Cardiac muscle cell (in vitro differentiated cells and primary cell): ENCODE results near the gene GABRR2. TPM values are rescaled to one million over a fixed set of nuclear protein-coding genes. Genes with fewer than 3 reads are reported as not detected.
"Not testable (repeated sequence)": the region's sequence is repeated elsewhere in the genome, so short reads cannot be mapped to it uniquely, and the experiment has no call there.

Experiments
- DNase-seq, 2 donors: peaks; one replicate each; pipeline versions ENCODE4 v3.0.0 to v3.0.0-alpha.2; 2010 to 2017; ENCODE audit warnings: low read depth in 1 of 2, low spot score in 1 of 2
- H3K27ac ChIP-seq: fragments of 200-600 bp; sonication (generic); 2 replicates; pipeline ENCODE4 v1.5.1; 2016
- H3K27me3 ChIP-seq: fragments of 200-600 bp; sonication (generic); 2 replicates; pipeline ENCODE4 v1.6.0; 2016; ENCODE audit warnings: control low read depth
- H3K36me3 ChIP-seq: fragments of 200-600 bp; sonication (generic); 2 replicates; pipeline ENCODE4 v1.5.1; 2016; ENCODE audit warnings: control low read depth
- H3K4me1 ChIP-seq: fragments of 200-600 bp; sonication (generic); 2 replicates; pipeline ENCODE4 v1.8.1; 2017; ENCODE audit warnings: low read depth, mild to moderate bottlenecking, mixed run types
- H3K4me3 ChIP-seq: fragments of 200-600 bp; sonication (generic); 2 replicates; pipeline ENCODE4 v1.5.1; 2016; ENCODE audit warnings: mild to moderate bottlenecking
- H3K9me3 ChIP-seq: fragments of 200-600 bp; sonication (generic); 2 replicates; pipeline ENCODE4 v1.5.1; 2017; ENCODE audit warnings: low read depth, mild to moderate bottlenecking, control low read depth
- polyA plus RNA-seq: library from polyadenylated mRNA; unstranded; fragments of >200 nt; fragmentation: Nextera tagmentation; extraction: Ambion mirVana; gene quantifications from 2 replicates; pipeline ENCODE4 v1.2.1, GENCODE V29; 2016
- total RNA-seq: library from RNA; depleted of rRNA; stranded (reverse); fragments of >200 nt; gene quantifications from 2 replicates; pipeline ENCODE4 v1.2.3, GENCODE V29; 2016
- TF ChIP-seq, protein P1 (sequence below): IDR thresholded peaks from 2 replicates; pipeline ENCODE4 v1.5.1; 2012; ENCODE audit warnings: low read depth, mild to moderate bottlenecking, low read length

GABRR2 gene
- total and polyA plus RNA-seq, 2 experiments from 2014 or later: 0.50 to 0.83 TPM

DNA sequence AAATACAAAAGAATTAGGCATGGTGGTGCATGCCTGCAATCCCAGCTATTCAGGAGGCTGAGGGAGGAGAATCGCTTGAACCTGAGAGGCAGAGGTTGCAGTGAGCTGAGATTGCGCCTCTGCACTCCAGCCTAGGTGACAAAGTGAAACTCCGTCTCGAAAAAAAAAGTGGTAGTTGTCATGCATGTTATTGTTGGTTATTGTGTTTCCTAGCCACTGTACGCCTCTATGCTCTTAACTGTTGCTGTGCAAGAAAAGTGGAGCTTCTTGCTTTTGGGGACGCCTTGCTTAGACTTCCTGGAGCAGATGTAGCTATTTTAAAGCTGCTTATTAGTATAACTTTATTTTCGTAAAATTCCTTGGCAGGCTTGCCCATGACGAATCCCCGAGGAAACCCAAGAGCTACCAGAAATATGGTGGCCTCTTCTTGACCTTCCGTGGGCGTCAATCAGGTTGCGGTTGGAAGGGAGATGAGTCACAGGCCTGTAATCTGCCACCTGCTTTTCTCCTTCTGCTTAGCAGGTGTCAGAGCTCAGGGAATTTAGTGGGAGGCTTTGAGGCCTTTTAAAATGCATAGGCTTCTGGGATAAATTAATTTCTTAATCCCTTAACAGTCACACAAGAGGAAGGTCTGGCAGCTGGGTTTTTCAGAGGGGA, 17.3 kb downstream of the GABRR2 start:
- peak in 1 of 2 donors; percentile 97 for DNase-seq
- H3K9me3 ChIP-seq: no peaks in the 10 kb centered on the region
- no peaks in the 10 kb centered on the region for H3K27me3 ChIP-seq
- H3K27ac ChIP-seq: no peak overlapping the region
- TF ChIP-seq, protein P1, sequence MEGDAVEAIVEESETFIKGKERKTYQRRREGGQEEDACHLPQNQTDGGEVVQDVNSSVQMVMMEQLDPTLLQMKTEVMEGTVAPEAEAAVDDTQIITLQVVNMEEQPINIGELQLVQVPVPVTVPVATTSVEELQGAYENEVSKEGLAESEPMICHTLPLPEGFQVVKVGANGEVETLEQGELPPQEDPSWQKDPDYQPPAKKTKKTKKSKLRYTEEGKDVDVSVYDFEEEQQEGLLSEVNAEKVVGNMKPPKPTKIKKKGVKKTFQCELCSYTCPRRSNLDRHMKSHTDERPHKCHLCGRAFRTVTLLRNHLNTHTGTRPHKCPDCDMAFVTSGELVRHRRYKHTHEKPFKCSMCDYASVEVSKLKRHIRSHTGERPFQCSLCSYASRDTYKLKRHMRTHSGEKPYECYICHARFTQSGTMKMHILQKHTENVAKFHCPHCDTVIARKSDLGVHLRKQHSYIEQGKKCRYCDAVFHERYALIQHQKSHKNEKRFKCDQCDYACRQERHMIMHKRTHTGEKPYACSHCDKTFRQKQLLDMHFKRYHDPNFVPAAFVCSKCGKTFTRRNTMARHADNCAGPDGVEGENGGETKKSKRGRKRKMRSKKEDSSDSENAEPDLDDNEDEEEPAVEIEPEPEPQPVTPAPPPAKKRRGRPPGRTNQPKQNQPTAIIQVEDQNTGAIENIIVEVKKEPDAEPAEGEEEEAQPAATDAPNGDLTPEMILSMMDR: no peak
- no peak overlapping the region for H3K4me3 ChIP-seq
- H3K36me3 ChIP-seq: no peaks in the 10 kb centered on the region
- H3K4me1 ChIP-seq: peaks cover 5% of the 10 kb centered on the region

DNA sequence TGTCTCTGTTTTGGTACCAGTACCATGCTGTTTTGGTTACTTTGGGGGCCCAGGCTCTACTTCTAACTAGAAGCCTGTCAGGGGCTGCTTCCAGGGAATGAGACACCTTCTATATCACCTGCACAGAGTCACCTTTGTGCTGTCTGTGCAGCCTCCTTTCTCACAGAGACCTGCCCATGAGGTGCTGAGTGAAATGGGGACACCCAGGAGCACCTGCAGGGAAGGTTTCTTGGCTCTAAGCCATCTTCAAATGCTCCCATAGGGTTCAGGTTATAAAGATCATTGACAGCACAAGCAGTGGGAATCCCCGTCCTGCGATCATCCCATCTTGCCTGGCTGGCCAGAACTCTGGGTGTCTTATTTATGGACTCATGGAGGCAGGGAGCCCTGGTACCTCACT, 19.1 kb downstream of the GABRR2 start:
- no peak overlapping the region for H3K27ac ChIP-seq
- H3K27me3 ChIP-seq: no peaks in the 10 kb centered on the region
- H3K4me3 ChIP-seq: no peak overlapping the region
- peaks cover 5% of the 10 kb centered on the region for H3K4me1 ChIP-seq
- H3K9me3 ChIP-seq: no peaks in the 10 kb centered on the region
- TF ChIP-seq, protein P1: no peak
- H3K36me3 ChIP-seq: no peaks in the 10 kb centered on the region
- DNase-seq: no peak

DNA sequence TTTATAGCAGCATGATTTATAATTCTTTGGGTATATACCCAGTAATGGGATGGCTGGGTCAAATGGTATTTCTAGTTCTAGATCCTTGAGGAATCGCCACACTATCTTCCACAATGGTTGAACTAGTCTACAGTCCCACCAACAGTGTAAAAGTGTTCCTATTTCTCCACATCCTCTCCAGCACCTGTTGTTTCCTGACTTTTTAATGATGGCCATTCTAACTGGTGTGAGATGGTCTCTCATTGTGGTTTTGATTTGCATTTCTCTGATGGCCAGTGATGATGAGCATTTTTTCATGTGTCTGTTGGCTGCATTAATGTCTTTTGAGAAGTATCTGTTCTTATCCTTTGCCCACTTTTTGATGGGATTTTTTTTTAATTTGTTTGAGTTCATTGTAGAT, 20.0 kb downstream of the GABRR2 start:
- not testable (repeated sequence) for DNase-seq, H3K36me3 ChIP-seq, H3K27me3 ChIP-seq

DNA sequence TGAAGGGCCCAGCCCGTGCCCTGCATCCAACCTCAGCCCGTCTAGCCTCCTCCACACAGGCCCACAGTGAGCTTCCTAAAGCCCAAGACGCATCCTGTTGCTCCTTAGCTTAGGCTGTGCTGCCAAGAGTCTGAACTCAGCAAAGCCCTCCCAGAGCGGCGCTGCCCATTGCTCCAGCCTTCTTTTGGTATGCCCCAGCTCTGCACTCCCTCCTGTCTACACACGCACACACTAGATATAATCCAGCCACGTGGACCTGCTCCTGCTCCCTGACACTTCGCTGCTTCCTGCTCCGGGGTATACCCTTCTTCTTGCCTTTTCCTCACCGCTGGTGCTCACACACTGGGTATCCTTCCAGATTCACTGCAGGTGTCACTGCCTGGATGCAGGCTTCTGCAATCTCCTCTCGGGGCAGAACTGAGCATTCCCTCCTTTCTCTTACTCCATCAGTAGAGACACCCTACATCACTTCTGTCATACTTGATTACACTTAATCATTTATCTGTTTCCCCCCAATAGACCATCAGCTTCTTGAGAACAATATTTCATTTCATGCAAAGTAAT, 23.8 kb downstream of the GABRR2 start:
- TF ChIP-seq, protein P1: no peak
- no peak for DNase-seq

More for the DNA sequence above, 20.0 kb downstream of the GABRR2 start:
- H3K9me3 ChIP-seq, H3K4me3 ChIP-seq, H3K27ac ChIP-seq, H3K4me1 ChIP-seq: not testable (repeated sequence)

DNA sequence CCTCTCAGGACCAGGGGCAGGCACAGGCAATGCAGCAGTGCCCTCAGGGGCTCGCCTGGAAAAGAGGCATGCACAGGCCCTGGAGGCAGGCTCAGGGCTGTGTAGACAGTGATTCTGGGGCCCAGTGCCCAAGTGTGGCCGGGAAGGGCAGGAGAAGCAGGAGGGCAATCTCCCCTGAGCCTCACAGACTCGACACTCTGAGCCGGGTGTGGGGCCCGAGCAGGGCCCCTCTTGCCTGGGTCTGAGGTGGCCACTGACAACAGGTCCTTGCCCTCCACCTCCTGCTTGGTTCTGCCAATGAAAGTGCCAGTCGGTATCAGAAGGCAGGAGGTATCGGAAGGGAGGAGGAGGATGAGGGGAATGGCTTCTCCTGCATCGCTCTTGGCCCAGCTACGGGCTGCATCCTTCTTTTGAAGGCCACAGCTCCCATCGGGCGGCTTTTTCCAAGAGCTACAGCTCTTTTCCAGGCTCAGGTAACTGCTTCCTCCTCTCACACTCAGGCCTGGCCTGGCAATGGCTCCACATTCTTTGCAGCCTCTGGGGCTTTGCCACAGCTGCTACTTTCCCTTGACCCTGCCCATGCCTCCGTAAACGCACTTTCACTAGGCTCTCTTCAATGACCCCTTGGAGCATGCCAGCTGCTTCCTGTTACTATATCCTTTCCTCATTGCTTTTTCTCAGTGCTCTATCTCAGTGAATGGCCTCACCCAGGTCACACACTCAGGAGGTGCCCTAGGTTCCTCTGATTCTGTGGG, 24.5 kb downstream of the GABRR2 start:
- Histone ChIP-seq H3K4me3 (no peak overlapping the region), H3K27ac (no peak overlapping the region), H3K4me1 (no peaks in the 10 kb centered on the region), H3K27me3 (no peaks in the 10 kb centered on the region), H3K9me3 (no peaks in the 10 kb centered on the region), H3K36me3 (no peaks in the 10 kb centered on the region)
- DNase-seq: no peak
- TF ChIP-seq, protein P1: no peak

More for the DNA sequence above, 23.8 kb downstream of the GABRR2 start:
- no peaks in the 10 kb centered on the region for H3K27me3 ChIP-seq
- H3K36me3 ChIP-seq: no peaks in the 10 kb centered on the region
- H3K27ac ChIP-seq: no peak overlapping the region
- H3K4me3 ChIP-seq: no peak overlapping the region
- H3K4me1 ChIP-seq: no peaks in the 10 kb centered on the region
- no peaks in the 10 kb centered on the region for H3K9me3 ChIP-seq

DNA sequence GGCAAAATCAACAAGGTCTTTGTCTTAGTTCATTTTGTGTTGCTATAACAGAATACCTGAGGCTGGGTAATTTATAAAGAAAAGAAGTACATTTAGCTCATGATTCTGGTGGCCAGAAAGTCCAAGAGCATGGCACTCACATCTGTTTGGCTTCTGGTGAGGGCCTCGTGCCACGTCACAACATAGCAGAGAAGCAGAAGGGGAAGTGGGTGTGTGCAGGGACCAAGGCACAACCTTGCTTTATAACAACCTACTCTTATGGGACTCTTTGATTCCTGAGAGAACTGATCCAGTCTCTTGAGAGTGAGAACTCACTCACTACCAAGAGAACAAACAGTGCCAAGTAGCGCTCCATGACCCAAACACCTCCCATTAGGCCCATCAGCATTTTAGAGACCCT, 25.4 kb downstream of the GABRR2 start:
- Histone ChIP-seq H3K4me3 (no peak overlapping the region), H3K4me1 (no peaks in the 10 kb centered on the region), H3K36me3 (no peaks in the 10 kb centered on the region), H3K27ac (no peak overlapping the region), H3K9me3 (no peaks in the 10 kb centered on the region), H3K27me3 (no peaks in the 10 kb centered on the region)
- DNase-seq: no peak
- TF ChIP-seq, protein P1: no peak
